ENCODE data around the gene KLHL29.

- TF ChIP-seq CTCF (conservative IDR thresholded peaks at IDR 0.05; ENCODE audit: low read depth, low read length) (no peak), EZH2 (IDR thresholded peaks at IDR 0.05; ENCODE audit: borderline replicate concordance, low read depth, low read length, poor library complexity, severe bottlenecking) (no peak)
Measured at GRCh38 chr2:23592061-23592685, 207.2 kb downstream of the KLHL29 start.
